HG02870 (cell line): ENCODE data around the gene SMAD3.
"Not testable (repeated sequence)": the region's sequence is repeated elsewhere in the genome, so short reads cannot be mapped to it uniquely, and the experiment has no call there.

Source experiments
- ATAC-seq: cut with Tn5 transposase; IDR thresholded peaks from one replicate; pipeline ENCODE4 v1.9.1; 2021; ENCODE audit warnings: mild to moderate bottlenecking, moderate library complexity; ENCODE audit not compliant: unreplicated experiment

SMAD3 gene

GRCh38 chr15:67107014-67107812, 41.8 kb downstream of the SMAD3 start:
- no peak for ATAC-seq

- ATAC-seq: no peak
Measured at GRCh38 chr15:67108122-67108961, 42.9 kb downstream of the SMAD3 start.

- peak; percentile 43 for ATAC-seq
Measured at GRCh38 chr15:67109141-67110034, 44.0 kb downstream of the SMAD3 start.

GRCh38 chr15:67110361-67110781, 45.0 kb downstream of the SMAD3 start:
- ATAC-seq: no peak

- ATAC-seq: no peak
Measured at GRCh38 chr15:67110958-67111864, 45.8 kb downstream of the SMAD3 start.

GRCh38 chr15:67114046-67114445, 48.6 kb downstream of the SMAD3 start:
- ATAC-seq: no peak

GRCh38 chr15:67114846-67115585, 49.6 kb downstream of the SMAD3 start:
- no peak for ATAC-seq

GRCh38 chr15:67115586-67115969, 50.2 kb downstream of the SMAD3 start:
- ATAC-seq: no peak

- ATAC-seq: no peak
Measured at GRCh38 chr15:67116742-67117141, 51.3 kb downstream of the SMAD3 start.

GRCh38 chr15:67117370-67117769, 52.0 kb downstream of the SMAD3 start:
- no peak for ATAC-seq

- ATAC-seq: no peak
Measured at GRCh38 chr15:67118808-67119207, 53.4 kb downstream of the SMAD3 start.

GRCh38 chr15:67119238-67119846, 53.9 kb downstream of the SMAD3 start:
- ATAC-seq: no peak

GRCh38 chr15:67120009-67120838, 54.8 kb downstream of the SMAD3 start:
- ATAC-seq: no peak

- peak; percentile 66 for ATAC-seq
Measured at GRCh38 chr15:67120839-67121643, 55.6 kb downstream of the SMAD3 start.

- no peak for ATAC-seq
Measured at GRCh38 chr15:67121644-67122605, 56.5 kb downstream of the SMAD3 start.

- not testable (repeated sequence) for ATAC-seq
Measured at GRCh38 chr15:67122816-67123215, 57.4 kb downstream of the SMAD3 start.
